A172 (cell line): Measurements from ENCODE around the gene DUSP3. TPM values are rescaled to one million over a fixed set of nuclear protein-coding genes. Genes with fewer than 3 reads are reported as not detected.
"Not testable (repeated sequence)": the region's sequence is repeated elsewhere in the genome, so short reads cannot be mapped to it uniquely, and the experiment has no call there.

ENCODE experiments used
- DNase-seq: peaks from one replicate; pipeline ENCODE4 v3.0.0-alpha.2; 2015; ENCODE audit warnings: low spot score
- total RNA-seq: library from RNA; depleted of rRNA; stranded (reverse); fragments of >200 nt; shearing (Covaris generic); gene quantifications from 2 replicates; pipeline ENCODE4 v1.2.3, GENCODE V29; 2014

Gene DUSP3
- total RNA-seq, 1 experiment from 2014 or later: 84.6 TPM

GRCh38 chr17:43800736-43801135 is 22.0 kb upstream of the DUSP3 start:
- DNase-seq: no peak

DNA sequence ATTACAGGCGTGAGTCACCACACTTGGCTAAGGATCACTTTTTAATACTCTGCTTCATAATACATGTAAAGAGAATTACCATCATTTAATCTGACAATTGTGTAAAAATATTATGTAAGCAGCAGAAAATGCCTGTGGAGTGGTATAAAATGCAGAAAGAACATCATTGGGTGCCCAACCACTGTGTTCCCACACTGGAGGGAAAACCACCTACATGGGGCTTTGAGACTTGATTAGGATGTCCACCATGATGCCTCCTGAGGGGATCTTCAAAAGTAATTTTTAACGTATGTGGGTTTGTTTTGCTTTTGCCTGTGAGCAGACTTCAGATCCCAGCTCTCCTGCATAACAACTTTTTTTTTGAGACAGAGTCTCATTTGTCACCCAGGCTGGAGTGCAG is 20.3 kb upstream of the DUSP3 start:
- DNase-seq: no peak

DNA sequence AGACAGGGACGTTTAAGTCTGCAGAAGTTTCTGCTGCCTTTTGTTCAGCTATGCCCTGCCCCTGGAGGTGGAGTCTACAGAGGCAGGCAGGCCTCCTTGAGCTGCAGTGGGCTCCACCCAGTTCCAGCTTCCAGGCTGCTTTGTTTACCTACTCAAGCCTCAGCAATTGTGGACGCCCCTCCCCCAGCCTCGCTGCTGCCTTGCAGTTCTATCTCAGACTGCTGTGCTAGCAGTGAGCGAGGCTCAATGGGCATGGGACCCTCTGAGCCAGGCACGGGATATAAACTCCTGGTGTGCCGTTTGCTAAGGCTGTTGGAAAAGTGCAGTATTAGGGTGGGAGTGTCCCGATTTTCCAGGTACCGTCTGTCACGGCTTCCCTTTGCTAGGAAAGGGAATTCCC is 19.2 kb upstream of the DUSP3 start:
- not testable (repeated sequence) for DNase-seq

GRCh38 chr17:43792668-43793067 is 13.9 kb upstream of the DUSP3 start:
- not testable (repeated sequence) for DNase-seq

GRCh38 chr17:43791589-43791988 is 12.8 kb upstream of the DUSP3 start:
- DNase-seq: peak; percentile 86

- DNase-seq: no peak
These were observed 11.6 kb upstream of the DUSP3 start for GRCh38 chr17:43790311-43790940.

DNA sequence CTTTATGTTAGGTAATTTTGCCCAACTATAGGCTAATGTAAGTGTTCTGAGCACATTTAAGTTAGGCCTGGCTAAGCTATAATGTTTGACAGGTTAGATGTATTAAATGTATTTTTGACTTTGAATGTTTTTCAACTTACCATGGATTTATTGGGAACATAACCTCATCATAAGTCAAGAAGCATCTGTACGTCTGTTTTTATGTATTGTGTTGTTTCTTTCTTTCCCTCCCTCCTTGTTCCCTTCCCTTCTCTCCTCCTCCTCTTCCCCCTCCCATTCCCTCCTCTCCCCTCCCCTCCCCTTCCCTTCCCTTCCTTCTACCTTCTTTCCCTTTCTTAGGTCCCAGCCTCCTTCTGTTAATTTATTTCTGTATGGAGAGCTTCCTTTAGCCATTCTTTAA is 10.7 kb upstream of the DUSP3 start:
- no peak for DNase-seq

DNA sequence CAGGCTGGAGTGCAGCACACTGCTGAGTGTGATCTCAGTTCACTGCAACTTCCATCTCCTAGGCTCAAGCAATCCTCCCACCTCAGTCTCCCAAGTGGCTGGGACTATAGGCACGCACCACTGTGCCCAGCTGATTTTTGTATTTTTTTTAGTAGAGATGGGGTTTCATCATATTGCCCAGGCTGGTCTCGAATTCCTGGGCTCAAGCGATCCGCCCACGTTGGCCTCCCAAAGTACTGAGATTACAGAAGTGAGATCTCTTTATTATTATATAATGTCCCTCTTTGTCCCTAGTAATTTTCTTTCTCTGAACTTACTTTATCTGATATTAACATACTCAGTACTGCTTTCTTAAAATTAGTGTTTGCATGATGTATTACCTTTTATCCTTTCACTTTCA is 9.8 kb upstream of the DUSP3 start:
- no peak for DNase-seq

DNA sequence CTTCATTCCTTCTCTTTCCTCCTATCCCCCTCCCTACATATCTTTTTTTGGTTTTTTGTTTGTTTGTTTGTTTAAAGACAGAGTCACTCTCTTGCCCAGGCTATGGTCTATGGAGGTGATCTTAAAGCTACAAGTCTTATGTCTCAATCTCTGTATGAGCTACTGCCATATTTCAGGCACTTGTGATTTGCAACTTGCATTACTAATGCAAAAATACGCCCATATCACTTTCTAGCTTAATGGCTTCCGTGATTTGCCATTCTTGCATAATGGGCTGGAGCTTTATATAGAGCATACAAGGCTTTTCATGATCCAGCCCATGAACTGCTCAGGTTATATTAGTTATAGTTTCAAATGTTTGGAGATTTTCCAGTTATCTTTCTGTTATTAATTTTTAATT is 9.0 kb upstream of the DUSP3 start:
- no peak for DNase-seq

DNA sequence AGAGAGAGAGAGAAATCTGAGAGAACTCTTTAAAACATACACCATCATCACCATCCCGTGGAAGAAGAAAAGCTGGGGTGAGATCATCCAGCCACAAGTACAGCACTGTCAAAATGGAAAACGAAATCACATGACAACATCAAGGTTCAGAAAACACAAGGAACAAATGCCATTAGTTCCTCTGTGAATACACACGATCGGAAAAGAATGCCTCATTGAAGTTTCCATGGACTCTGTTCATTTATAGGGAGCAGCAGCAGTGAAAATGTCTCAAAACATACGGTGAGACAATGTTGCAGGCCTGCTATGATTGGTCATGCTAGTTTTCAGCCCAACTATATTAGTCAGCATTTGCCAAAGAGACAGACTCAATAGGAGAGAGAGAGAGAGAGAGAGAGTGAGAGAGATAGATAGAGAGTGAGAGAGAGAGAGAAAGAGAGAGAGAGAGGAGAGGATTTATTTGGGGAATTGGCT is 5.9 kb upstream of the DUSP3 start:
- peak; percentile 64 for DNase-seq

- peak; percentile 83 for DNase-seq
These were observed 5.3 kb upstream of the DUSP3 start for GRCh38 chr17:43784068-43784467.

GRCh38 chr17:43782913-43783680 is 4.3 kb upstream of the DUSP3 start:
- DNase-seq: peak; percentile 27

- no peak for DNase-seq
These were observed 1.4 kb upstream of the DUSP3 start, which contains the start of gene CFAP97D1 for GRCh38 chr17:43780135-43780534. CFAP97D1 (plus strand) TSS chr17:43780435; CDS start chr17:43780463, 28 bp downstream.

DNA sequence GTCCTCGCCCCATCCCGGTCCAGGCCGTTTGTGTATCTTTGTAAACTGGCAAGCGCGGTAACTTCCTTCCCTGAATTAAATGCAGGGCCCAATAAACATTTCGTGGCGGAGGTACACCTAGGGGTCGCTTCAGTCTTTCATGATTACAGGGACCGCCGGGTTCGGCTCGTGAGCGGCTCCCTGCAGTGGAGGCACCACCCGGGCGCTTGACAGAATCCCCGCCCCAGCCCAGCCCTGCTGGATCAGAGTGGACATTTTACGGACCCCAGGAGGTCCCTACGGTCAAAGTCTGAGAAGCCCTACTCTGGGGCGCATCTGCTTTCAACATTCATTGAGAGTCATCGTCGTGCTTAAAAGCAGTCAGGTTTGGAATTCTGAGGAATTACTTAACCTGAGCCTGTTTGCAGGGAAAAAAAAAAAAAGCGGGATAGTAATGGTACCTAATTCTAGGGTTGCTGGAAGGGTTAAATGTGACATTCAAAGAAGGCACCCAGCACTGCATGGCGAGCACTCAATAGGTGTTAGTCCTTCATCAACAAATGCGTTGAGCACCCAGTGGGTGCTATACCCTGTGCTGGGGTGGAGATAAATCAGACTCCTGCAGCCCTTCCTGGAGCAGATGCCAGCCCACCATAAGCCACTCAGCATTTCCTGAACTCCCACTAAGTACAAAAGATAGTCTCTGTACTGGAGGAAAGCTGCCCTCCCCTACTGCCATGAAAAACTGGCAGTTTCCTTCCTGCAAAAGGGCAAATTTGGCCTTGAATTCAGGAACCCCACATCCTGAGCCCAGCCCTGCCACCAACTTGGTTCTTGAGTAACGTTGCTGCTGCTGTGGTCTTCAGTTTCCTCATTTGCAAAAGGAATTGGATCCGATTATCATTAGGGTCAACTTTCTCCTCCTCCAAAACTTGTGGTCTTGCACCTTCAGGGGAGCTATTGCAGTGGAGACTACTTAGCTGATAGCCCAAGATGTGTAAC is 658 bp upstream of the DUSP3 start:
- DNase-seq: no peak

DNA sequence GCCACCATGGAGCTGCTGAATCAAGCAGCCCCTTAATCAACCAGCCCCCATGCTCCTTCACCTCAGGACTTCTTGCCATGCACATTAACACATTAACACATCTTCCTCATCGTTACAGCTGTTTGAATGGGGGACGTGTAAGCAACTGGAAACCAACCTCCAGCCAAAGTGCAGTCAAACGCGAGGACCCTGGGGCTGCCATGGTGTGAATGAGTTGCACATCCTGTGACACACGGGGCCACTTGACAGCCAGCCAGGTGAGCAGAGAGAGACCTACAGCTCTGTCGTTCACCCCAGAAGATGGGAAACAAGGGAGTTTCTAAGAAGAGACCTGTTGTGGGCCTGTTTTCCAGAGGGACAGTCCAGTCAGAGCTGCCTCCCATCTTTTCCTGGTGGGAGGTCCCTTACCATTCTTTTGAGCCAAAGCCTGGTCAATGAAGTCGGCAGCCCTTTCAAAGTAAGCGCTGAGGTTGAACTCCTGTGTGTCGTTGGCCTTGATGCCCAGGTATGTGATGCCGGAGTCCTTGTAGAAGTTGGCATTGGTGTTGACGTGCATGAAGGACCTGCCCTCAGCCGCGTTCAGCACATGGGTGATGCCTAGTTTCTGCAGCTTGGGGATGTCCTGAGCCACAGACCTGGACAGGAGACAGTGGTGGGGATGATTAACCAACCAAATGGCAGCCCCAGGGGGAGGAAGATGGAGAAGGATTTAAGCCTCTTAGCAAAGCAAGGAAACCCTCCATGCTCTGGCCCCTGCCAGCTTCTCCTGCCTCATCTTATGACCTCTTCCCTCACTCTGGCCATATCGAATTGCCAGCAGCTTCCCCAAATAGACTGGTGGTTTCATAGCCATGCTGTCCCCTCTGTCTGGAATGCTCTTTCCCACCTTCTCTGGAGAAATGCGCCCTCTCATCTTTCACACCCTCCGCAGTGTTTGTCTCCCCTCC is 4.2 kb downstream of the DUSP3 start:
- no peak for DNase-seq

DNA sequence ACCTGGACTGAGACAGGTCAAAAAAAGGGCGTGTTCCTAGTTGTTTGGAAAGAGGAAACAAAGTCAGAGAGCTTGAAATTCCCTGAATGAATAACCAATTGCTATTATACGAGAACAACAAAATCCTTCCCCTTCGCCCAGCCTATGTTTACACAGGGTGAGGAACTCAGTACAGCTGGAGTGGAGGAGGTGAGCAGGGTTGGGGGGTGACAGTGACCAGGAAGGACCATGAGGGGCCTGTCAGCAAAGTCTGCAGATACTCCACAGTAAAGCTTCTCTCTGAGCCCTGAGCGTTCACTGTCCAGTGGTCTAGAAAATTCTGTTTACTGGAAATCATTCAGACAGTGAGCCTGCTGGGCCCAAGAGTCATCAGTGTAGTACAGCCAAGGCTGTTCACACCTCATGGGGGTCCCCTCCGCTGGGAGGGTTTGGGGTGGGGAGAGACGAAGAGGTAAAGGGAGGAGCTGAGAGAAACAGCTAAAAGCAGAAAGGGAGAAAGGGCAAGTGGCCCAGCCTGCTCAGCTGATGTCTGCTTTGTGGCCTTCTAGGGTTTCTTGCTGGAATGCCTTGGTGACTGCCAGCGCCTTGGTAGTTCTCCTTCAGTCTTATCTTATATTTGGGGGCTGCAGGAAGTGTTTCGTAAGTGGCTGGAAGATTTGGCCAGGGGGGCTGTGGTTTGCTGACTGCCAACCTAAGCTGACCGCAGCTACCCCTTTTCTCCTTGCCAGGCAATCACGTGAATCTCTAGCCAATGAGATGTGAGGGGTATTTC is 5.7 kb downstream of the DUSP3 start:
- no peak for DNase-seq

DNA sequence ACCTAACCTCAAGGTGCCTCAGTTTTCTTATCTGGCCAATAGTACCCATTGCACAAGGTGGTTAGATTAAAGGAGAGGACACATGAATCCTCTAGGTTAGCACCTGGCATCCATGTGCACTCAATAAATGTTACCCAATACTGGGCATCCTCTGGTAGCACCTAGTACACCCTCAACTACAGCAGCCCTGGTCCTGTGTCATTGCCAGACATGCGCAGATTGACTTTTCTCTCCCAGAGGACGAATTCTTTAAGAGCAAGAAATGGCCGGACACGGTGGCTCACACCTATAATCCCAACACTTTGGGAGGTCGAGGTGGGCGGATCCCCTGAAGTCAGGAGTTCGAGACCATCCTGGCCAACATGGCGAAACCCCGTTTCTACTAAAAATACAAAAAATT is 7.3 kb downstream of the DUSP3 start:
- DNase-seq: no peak

GRCh38 chr17:43770957-43771356 is 7.8 kb downstream of the DUSP3 start:
- no peak for DNase-seq

- no peak for DNase-seq
These were observed 8.9 kb downstream of the DUSP3 start for GRCh38 chr17:43769859-43770258.

- no peak for DNase-seq
These were observed 9.4 kb downstream of the DUSP3 start for GRCh38 chr17:43769426-43769825.
